GM18498 (cell line): Measurements from ENCODE around the gene PTPDC1.

Experiments
- ATAC-seq: cut with Tn5 transposase; IDR thresholded peaks from one replicate; pipeline ENCODE4 v1.9.1; 2021; ENCODE audit warnings: mild to moderate bottlenecking, moderate library complexity; ENCODE audit not compliant: unreplicated experiment

The PTPDC1 gene

GRCh38 chr9:94140418-94140780 is 56.1 kb downstream of the PTPDC1 start:
- no peak for ATAC-seq

GRCh38 chr9:94140791-94141790 is 56.8 kb downstream of the PTPDC1 start:
- no peak for ATAC-seq

GRCh38 chr9:94142353-94142752 is 58.1 kb downstream of the PTPDC1 start:
- ATAC-seq, result no peak

- no peak for ATAC-seq
These were observed 60.1 kb downstream of the PTPDC1 start for GRCh38 chr9:94144394-94144793.

- no peak for ATAC-seq
These were observed 61.4 kb downstream of the PTPDC1 start for GRCh38 chr9:94145640-94146039.

- no peak for ATAC-seq
These were observed 63.5 kb downstream of the PTPDC1 start for GRCh38 chr9:94147776-94148175.

- no peak for ATAC-seq
These were observed 64.2 kb downstream of the PTPDC1 start for GRCh38 chr9:94148419-94148818.

GRCh38 chr9:94149696-94150095 is 65.4 kb downstream of the PTPDC1 start:
- ATAC-seq, result no peak

GRCh38 chr9:94150279-94150828 is 66.1 kb downstream of the PTPDC1 start:
- no peak for ATAC-seq

- no peak for ATAC-seq
These were observed 66.8 kb downstream of the PTPDC1 start for GRCh38 chr9:94150890-94151650.

- peak; percentile 41 for ATAC-seq
These were observed 69.6 kb downstream of the PTPDC1 start for GRCh38 chr9:94153905-94154304.

GRCh38 chr9:94156348-94157049 is 72.2 kb downstream of the PTPDC1 start:
- ATAC-seq, result no peak

GRCh38 chr9:94157050-94157801 is 73.0 kb downstream of the PTPDC1 start:
- no peak for ATAC-seq
